Stimulated activated CD8-positive, alpha-beta memory T cell treated with anti-CD3 and anti-CD28 coated beads, Interleukin-7, amount 100 ng/mL, for 4 hours (primary cell): ENCODE data around the gene FAM216A.
"Not testable (repeated sequence)": the region's sequence is repeated elsewhere in the genome, so short reads cannot be mapped to it uniquely, and the experiment has no call there.

Experiments used
- DNase-seq, 2 donors: peaks; one replicate each; pipeline ENCODE4 v3.0.0-alpha.2; 2020; ENCODE audit warnings: low read depth in 2 of 2

The FAM216A gene

GRCh38 chr12:110501399-110501751 is 32.7 kb downstream of the FAM216A start:
- DNase-seq, result peak in 1 of 2 donors; percentile 13

GRCh38 chr12:110501752-110502738 is 33.4 kb downstream of the FAM216A start, which contains the start of the genes RAD9B and VPS29:
RAD9B (plus strand) TSS chr12:110502331; CDS start chr12:110502338, 7 bp downstream.
VPS29 (minus strand) TSS chr12:110502111; CDS start chr12:110502051, 60 bp downstream.
- DNase-seq, result peak; percentile 98 to 99

DNA sequence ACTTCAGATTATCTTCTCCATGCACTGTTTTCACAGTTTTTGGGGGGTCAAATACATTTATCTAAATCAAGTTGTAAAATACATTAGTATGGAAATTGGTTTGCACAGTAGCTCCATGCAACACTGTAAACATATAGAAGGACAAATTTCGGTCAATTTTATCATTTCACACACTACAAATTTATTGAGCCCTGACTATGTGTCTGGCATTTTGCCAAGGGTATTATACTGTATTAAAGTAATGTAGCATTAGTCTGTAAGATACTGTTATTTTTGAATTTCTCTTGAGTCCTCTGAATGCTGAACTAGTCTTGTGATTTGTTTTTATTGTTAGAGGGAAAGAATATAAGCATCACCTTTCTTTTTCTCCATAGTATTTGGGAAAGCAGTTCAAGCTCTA is 34.8 kb downstream of the FAM216A start:
- DNase-seq, result no peak

DNA sequence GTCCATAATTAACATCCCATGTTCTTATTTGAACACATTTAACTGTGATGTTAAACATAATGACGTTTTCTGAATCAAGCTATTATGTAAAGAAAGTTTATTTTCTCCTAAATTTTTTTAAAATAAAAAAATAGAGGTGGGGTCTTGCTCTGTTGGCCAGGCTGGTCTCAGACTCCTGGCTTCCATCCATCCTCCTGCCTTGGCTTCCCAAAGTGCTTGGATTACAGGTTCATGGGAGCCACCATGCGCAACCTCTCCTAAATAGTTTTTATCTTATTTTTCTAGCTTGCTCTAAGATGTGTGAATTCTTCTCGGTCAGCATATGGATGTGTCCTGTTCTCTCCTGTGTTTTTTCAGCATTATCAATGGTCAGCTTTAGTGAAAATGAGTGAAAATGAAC is 36.7 kb downstream of the FAM216A start:
- no peak for DNase-seq

GRCh38 chr12:110508071-110508586 is 39.5 kb downstream of the FAM216A start:
- no peak for DNase-seq

DNA sequence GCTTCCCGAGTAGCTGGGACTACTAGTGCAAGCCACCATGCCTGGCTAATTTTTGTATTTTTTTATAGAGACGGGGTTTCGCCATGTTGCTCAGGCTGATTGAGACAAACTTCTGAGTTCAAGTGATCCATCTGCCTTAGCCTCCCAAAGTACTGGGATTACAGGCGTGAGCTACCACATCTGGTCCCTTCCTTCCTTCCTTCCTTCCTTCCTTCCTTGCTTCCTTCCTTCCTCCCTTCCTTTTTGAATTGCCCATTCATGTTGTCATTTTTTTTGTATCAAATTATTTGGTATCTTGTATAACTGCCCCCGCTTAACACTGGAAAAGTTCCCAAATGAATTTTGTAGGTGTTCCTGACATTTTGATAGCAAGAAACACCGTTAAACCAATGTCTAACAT is 45.2 kb downstream of the FAM216A start:
- DNase-seq, result no peak

DNA sequence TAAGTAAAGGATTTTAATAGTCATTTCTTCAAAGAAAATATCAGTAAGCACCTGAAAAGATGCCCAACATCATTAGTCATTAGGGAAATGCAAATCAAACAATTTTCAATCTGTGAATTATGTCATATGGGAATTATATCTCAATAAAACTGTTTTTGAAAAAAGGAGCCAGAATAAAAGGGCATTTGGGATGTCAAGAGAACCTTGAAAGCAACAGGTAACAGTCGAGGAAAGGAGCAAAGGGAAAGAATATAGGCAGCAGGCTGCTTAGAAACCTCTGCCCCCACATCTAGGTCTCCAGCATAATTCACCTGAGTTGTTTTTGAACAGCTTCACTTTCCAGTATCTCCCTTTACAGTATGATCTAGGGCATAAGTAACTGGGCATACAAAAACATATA is 45.7 kb downstream of the FAM216A start:
- no peak for DNase-seq

- no peak for DNase-seq
Measured at GRCh38 chr12:110516995-110517394, 48.4 kb downstream of the FAM216A start.

DNA sequence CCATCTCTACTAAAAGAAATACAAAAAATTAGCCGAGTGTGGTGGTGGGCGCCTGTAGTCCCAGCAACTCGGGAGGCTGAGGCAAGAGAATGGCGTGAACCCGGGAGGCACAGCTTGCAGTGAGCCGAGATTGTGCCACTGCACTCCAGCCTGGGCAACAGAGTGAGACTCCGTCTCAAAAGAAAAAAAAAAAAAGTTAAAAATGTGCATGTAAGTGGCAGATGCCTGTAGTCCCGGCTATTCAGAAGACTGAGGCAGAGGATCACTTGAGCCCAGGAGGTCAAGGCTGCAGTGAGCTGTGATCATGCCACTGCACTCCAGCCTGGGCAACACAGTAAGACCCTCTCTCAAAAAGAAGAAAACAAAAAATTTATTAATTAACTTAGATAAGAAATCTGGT is 49.4 kb downstream of the FAM216A start:
- not testable (repeated sequence) for DNase-seq

- DNase-seq, result not testable (repeated sequence)
Measured at GRCh38 chr12:110520876-110521712, 52.4 kb downstream of the FAM216A start.

GRCh38 chr12:110528277-110528839 is 59.7 kb downstream of the FAM216A start:
- no peak for DNase-seq

DNA sequence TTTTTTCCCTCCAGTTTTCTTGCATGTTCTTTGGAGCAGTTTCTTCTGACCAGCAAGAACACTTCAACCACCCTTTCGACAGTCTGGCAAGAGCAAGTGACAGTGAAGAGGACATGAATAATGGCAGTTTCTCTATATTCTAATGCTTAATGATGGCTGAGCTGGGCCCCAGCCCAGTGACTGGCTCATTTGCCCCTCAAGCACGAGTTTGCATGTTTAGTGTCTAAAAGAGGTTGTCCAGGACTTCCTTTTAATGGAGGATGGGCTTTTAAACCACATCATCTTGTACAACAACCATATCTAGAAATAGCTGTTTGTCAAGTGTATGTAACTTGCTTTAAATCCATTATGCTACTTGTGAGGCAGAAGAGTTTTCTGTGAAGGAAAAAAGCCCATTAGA is 61.9 kb downstream of the FAM216A start:
- no peak for DNase-seq

DNA sequence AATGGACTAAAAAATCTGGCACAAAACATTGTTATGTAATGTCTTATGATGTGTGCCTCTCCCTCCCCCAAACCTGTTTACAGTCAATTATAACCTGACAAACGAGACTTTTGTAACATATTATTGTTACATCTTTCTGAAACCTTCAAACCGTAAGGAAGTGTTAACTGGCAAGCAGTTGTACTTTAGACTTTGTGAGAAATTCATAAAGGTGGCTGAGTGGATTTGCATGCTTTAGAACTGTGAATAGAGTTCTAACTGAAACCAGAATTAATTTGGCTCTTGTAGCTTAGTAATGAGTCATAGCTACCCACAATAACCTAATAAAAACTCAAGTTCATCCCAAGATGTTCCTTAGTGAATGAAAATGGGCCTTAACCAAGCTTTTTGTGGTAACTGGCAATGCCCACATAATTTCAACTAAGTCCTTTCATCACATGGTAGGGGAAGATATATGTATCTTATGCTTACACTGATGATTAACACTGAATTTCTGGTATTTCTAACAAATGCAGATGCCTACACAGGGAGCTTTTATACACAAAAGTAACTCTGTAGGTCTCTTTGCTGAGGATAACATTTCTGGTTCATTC is 63.2 kb downstream of the FAM216A start:
- no peak for DNase-seq

- DNase-seq, result no peak
Measured at GRCh38 chr12:110532644-110533043, 64.0 kb downstream of the FAM216A start.

GRCh38 chr12:110533607-110534006 is 65.0 kb downstream of the FAM216A start:
- no peak for DNase-seq

- DNase-seq, result no peak
Measured at GRCh38 chr12:110534811-110535210, 66.2 kb downstream of the FAM216A start.

DNA sequence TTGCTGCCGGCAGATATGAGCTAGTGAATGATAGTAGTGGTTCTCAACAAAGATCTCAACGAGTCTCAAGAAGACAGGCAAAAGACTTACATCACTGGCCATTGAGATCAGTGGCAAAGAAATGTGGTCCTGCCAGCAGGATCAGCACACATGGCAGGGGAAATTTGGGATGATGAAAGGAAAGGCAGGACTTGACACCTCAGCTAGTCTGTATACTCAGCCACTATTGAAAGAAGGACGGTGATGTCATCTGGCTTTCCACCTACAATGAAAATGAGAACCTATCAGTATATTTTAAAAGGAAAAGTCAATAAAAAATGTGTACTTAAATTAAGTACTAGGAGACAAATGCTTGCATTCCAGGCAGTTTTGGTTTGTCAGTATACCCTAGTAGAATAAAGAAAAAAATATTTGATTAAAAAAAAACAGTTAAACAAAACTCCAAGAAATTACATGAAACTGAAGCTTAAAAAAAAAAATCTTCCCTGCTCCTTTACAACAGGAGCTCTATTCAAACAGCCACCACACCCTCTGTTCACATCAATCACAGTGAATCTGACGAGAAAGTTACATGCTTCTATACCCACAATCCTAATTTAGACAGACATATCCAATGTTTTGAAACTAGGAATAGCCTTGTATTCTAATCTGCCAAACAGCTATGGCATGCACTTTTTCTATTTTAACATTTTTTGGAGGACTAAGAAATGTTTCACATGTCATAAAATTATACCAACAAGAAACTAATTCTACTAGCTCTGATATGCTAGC is 68.4 kb downstream of the FAM216A start:
- no peak for DNase-seq

DNA sequence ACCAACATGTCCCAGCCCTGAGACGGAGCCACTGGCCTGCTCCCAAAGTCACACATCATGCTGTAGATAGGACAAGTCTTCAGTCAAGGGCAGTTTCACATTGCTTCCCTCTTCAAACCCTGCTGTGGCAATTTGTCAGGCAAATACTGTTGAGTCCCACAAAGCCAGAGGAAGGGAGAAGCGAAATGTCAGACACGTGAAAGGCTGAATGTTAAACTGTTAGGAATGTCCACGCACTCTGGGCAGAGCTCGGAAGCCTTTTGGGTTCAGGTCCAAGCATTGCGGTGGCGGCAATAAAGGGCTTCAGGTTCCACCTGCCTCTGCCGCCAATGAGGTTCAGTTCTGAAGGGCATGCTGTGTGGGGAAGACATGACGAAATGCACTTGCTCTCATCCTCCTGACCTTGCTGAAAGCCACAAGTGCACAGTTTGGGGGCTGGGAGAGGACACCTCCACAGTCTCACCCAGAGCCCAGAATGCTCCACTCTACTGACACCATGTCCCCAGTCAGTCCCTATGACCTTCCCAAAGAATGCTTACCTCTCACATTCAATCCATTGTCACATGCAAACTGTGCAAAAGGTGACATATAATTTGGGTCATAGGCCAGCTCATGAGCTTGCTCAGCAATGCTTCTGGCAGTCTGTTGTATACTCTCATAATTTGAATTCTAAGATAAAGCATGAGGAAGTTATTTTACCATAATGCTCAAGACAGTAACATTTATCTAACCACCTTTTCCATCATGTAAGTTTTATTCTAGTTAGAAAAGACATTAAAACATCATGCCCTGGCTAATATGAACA is 69.2 kb downstream of the FAM216A start:
- no peak for DNase-seq

- no peak for DNase-seq
Measured at GRCh38 chr12:110538869-110539622, 70.4 kb downstream of the FAM216A start.
